Endodermal cell (in vitro differentiated cells): ENCODE results near the gene CPEB3. TPM values are rescaled to one million over a fixed set of nuclear protein-coding genes. Genes with fewer than 3 reads are reported as not detected.

Experiments
- DNase-seq: peaks from one replicate; pipeline ENCODE4 v3.0.0-alpha.2; 2017
- H3K27ac ChIP-seq: 2 replicates; pipeline ENCODE4 v1.5.1; 2013; ENCODE audit warnings: mild to moderate bottlenecking, low read depth, low read length, moderate library complexity
- H3K27me3 ChIP-seq: 2 replicates; pipeline ENCODE4 v1.6.1; 2013; ENCODE audit warnings: mild to moderate bottlenecking, low read length, moderate library complexity; ENCODE audit not compliant: insufficient read depth, control insufficient read depth, poor library complexity, severe bottlenecking
- H3K36me3 ChIP-seq: 2 replicates; pipeline ENCODE4 v1.7.0; 2013; ENCODE audit warnings: mild to moderate bottlenecking, low read length, moderate library complexity; ENCODE audit not compliant: control insufficient read depth, insufficient read depth
- H3K4me1 ChIP-seq: one replicate; pipeline ENCODE4 v1.7.0; 2013; ENCODE audit warnings: low read length; ENCODE audit not compliant: control insufficient read depth, insufficient read depth
- H3K4me3 ChIP-seq: 2 replicates; pipeline ENCODE4 v1.5.1; 2013; ENCODE audit warnings: mild to moderate bottlenecking, low read length, moderate library complexity
- H3K9ac ChIP-seq: 2 replicates; pipeline ENCODE4 v1.6.1; 2013; ENCODE audit warnings: mild to moderate bottlenecking, low read length, moderate library complexity; ENCODE audit not compliant: poor library complexity, severe bottlenecking; ENCODE audit errors: extremely low read depth
- H3K9me3 ChIP-seq: 2 replicates; pipeline ENCODE4 v1.6.1; 2013; ENCODE audit warnings: mild to moderate bottlenecking, low read length, moderate library complexity; ENCODE audit not compliant: control insufficient read depth
- H3K27ac Mint-ChIP-seq: 2 replicates; pipeline ENCODE4 v1.8.0; 2020; ENCODE audit warnings: mixed read lengths
- H3K27me3 Mint-ChIP-seq: 2 replicates; pipeline ENCODE4 v1.8.0; 2021; ENCODE audit warnings: mild to moderate bottlenecking, mixed read lengths; ENCODE audit not compliant: insufficient read depth
- H3K36me3 Mint-ChIP-seq: 2 replicates; pipeline ENCODE4 v1.8.0; 2020; ENCODE audit warnings: low read depth, mixed read lengths
- H3K4me1 Mint-ChIP-seq: 2 replicates; pipeline ENCODE4 v1.8.0; 2020; ENCODE audit warnings: mixed read lengths
- H3K4me3 Mint-ChIP-seq: 2 replicates; pipeline ENCODE4 v1.8.0; 2020; ENCODE audit warnings: mild to moderate bottlenecking, moderate library complexity, mixed read lengths
- H3K9me3 Mint-ChIP-seq: 2 replicates; pipeline ENCODE4 v1.8.0; 2020; ENCODE audit warnings: mild to moderate bottlenecking, mixed read lengths
- CTCF ChIP-seq: fragments of 200-600 bp; sonication (generic); conservative IDR thresholded peaks from 2 replicates; pipeline ENCODE4 v1.5.0; 2021; ENCODE audit warnings: antibody characterized with exemption, mild to moderate bottlenecking
- WGBS, 2 experiments: methylation state at CpG; one replicate each; pipeline versions ENCODE4 v1.1.5 to v1.1.7; 2013; ENCODE audit warnings: missing lambda C conversion rate in 2 of 2, mixed read lengths in 1 of 2; ENCODE audit not compliant: insufficient coverage in 1 of 2, insufficient read length in 1 of 2; 5-methylcytosine and 5-hydroxymethylcytosine counted together
- total RNA-seq, 2 donors: library from RNA; stranded (reverse); fragmentation: NEBNext Ultra II Directional in 1 of 2; extraction: Animal tissue kit (Norgen Biotek cat#: 25700) in 1 of 2; gene quantifications; 2 replicates in 1 of 2; 3 replicates in 1 of 2; pipeline ENCODE4 v1.2.1, GENCODE V29; 2021

Gene CPEB3
- total RNA-seq, 2 donors from 2014 or later: 1.1 to 1.3 TPM

- Mint-ChIP-seq H3K27me3 (no peaks in the 10 kb centered on the region), H3K4me1 (peaks cover 2% of the 10 kb centered on the region), H3K36me3 (no peaks in the 10 kb centered on the region), H3K4me3 (no peak overlapping the region), H3K9me3 (no peaks in the 10 kb centered on the region), H3K27ac (no peak overlapping the region)
- Histone ChIP-seq H3K9me3 (no peaks in the 10 kb centered on the region), H3K4me1 (no peaks in the 10 kb centered on the region), H3K36me3 (no peaks in the 10 kb centered on the region), H3K27ac (no peak overlapping the region), H3K27me3 (no peaks in the 10 kb centered on the region), H3K9ac (no peak overlapping the region), H3K4me3 (no peak overlapping the region)
- WGBS, 2 experiments: 92 to 94% methylated on average over 6 of the region's 6 CpGs
- no peak for DNase-seq
- no peak for TF ChIP-seq CTCF
Measured at GRCh38 chr10:92110039-92110794, 180.7 kb downstream of the CPEB3 start.

GRCh38 chr10:92108747-92109146 is 182.1 kb downstream of the CPEB3 start:
- Histone ChIP-seq H3K9me3 (no peaks in the 10 kb centered on the region), H3K4me1 (no peaks in the 10 kb centered on the region), H3K4me3 (no peak overlapping the region), H3K27me3 (no peaks in the 10 kb centered on the region), H3K9ac (no peak overlapping the region), H3K36me3 (no peaks in the 10 kb centered on the region), H3K27ac (no peak overlapping the region)
- H3K27ac Mint-ChIP-seq: no peak overlapping the region
- H3K9me3 Mint-ChIP-seq: no peaks in the 10 kb centered on the region
- DNase-seq: no peak
- no peak overlapping the region for H3K4me3 Mint-ChIP-seq
- no peaks in the 10 kb centered on the region for H3K36me3 Mint-ChIP-seq
- TF ChIP-seq CTCF: no peak
- H3K4me1 Mint-ChIP-seq: peaks cover 2% of the 10 kb centered on the region
- no peaks in the 10 kb centered on the region for H3K27me3 Mint-ChIP-seq
- WGBS, 2 experiments: 91 to 94% methylated on average over 2 of the region's 2 CpGs

GRCh38 chr10:92108120-92108519 is 182.8 kb downstream of the CPEB3 start:
- H3K4me3 ChIP-seq: no peak overlapping the region
- no peaks in the 10 kb centered on the region for H3K27me3 ChIP-seq
- H3K36me3 Mint-ChIP-seq: no peaks in the 10 kb centered on the region
- H3K9me3 Mint-ChIP-seq: no peaks in the 10 kb centered on the region
- DNase-seq: no peak
- H3K4me1 Mint-ChIP-seq: peaks cover 2% of the 10 kb centered on the region
- no peaks in the 10 kb centered on the region for H3K36me3 ChIP-seq
- H3K9ac ChIP-seq: no peak overlapping the region
- no peak overlapping the region for H3K27ac Mint-ChIP-seq
- no peaks in the 10 kb centered on the region for H3K4me1 ChIP-seq
- no peak overlapping the region for H3K4me3 Mint-ChIP-seq
- no peak for TF ChIP-seq CTCF
- no peak overlapping the region for H3K27ac ChIP-seq
- no peaks in the 10 kb centered on the region for H3K9me3 ChIP-seq
- no peaks in the 10 kb centered on the region for H3K27me3 Mint-ChIP-seq
